SHP77 treated with DMSO at 0.1 percent for 48 hours (cell line): ENCODE measurements around the gene ITGA7.

Source experiments
- DNase-seq: peaks from one replicate; lab custom pipeline; 2025; lab: John Stamatoyannopoulos, UW

ITGA7 gene

GRCh38 chr12:55700255-55701018 is 7.3 kb downstream of the ITGA7 start:
- DNase-seq, result no peak

- DNase-seq, result no peak
Observed at GRCh38 chr12:55699471-55700055, 8.1 kb downstream of the ITGA7 start.

GRCh38 chr12:55698965-55699364 is 8.7 kb downstream of the ITGA7 start:
- no peak for DNase-seq

GRCh38 chr12:55698241-55698955 is 9.3 kb downstream of the ITGA7 start:
- DNase-seq, result no peak

DNA sequence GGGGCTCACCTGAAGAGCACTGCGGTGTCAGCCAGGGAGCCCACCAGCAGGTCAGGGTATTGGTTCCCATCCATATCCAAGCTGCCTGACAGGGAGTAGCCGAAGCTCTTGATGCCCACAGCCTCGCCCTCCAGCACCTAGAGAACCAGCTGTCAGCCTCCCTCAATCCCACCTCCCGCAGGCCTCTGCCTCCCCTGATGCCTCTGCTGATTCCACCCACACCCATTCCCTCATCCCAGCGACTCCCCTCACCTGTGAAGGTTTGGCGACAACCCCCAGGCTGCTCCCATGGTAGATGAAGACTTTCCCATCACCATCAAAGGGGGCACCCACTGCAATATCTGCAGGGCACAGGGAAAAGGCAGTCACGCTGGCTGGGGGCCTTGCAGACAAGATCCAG is 10.0 kb downstream of the ITGA7 start:
- DNase-seq, result no peak

- no peak for DNase-seq
Observed at GRCh38 chr12:55696796-55697462, 10.8 kb downstream of the ITGA7 start.

GRCh38 chr12:55696141-55696540 is 11.6 kb downstream of the ITGA7 start:
- DNase-seq, result no peak

GRCh38 chr12:55695349-55695748 is 12.4 kb downstream of the ITGA7 start:
- DNase-seq, result no peak

DNA sequence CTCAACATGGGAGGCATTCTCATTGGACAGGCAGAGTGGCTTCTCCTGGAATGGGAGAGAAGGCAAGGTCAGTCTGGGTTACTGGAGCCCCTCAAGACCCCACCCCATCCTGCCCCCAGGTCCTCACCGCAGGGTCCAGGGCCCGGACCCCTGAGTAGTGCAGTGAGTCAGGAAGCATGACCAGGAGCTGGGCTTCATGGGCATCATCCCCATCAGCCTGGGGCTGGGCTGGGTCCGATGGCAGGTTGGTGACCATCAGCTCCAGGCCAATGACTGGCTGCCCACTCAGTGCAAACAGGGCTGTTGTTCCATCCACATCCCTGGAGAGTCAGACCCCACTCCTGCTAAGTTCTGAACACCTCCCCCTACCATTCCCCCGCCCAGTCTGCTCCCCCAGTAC is 13.1 kb downstream of the ITGA7 start:
- no peak for DNase-seq

DNA sequence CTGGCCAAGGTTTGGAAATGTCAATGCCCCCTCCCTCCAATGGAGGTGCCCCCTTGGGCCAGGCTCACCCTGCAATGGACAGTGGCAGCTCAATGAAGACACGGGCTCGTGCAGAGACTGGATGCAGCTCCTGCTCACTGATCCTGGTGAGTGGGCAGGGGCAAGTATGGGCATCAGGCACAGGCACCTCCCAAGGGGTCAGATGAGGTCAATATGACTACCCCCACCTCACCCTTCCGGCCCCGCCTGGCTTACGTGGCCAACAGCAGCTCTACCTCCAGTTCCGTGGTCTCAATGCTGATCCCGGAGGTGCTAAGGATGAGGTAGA is 13.6 kb downstream of the ITGA7 start:
- no peak for DNase-seq

GRCh38 chr12:55693323-55694187 is 14.1 kb downstream of the ITGA7 start:
- no peak for DNase-seq

DNA sequence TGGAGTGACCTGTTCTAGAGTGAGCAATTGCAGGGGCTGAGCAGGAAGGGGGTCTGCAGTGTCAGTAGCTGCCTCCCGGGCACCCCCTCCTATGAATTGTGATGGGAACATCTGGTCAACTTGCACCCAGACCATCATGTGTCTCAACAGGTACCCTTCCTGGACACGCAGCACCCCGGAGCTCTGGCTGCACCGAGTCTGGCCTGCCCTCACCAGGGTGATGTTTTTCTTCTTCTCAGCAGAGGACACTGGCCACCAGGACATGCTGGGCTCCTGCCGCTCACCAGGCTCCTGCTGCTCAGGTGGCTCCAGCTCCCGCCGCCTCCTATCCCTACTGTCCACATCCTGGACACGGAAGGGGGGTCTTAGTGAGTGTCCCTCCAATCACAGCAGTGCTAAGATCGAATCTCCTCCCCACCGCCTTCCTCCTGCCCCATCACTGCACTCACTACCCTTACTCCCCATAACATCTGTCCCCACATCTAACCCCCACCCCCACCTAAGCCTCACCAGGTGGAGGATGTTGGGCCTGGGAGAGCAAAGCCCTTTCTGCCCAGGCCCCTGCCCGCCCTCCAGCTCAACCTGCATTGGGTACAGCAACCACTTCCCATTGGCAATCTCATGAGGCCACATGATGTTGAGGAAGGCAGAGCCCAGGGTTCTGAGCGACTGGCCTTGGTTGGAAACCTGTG is 14.9 kb downstream of the ITGA7 start:
- no peak for DNase-seq

GRCh38 chr12:55688716-55689655 is 18.7 kb downstream of the ITGA7 start:
- no peak for DNase-seq

- no peak for DNase-seq
Observed at GRCh38 chr12:55687746-55688145, 20.0 kb downstream of the ITGA7 start.

DNA sequence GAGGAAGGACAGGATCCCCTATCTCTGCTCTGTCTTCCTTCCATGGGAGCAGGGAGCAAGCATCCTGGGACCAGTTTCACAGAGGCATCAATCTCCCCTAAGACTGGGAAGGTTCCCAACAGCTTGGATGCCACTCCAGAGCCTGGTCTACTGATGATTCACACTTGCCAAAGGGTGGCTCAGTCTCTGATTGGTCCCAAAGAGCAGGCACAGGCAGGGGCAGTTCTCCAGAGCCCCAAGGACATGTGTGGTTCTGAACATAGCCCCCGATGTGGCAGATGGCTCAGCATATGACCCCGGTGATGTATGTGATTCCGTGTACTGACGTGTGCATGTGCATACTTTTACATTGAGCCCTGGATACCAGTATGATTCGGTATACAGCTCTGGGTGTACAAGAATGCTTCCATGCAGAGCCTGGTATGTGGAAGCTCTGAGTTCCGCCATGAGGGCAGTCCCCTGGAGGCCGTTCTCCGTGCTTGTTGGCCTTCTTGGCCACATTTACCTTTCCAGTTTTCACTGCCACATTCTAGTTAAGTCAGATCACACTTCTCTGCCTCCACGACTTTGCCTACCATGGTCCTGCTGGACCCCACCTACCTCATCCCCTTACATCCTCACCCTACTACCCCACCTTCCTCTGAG is 21.2 kb downstream of the ITGA7 start:
- no peak for DNase-seq

GRCh38 chr12:55685671-55686070 is 22.0 kb downstream of the ITGA7 start:
- no peak for DNase-seq

DNA sequence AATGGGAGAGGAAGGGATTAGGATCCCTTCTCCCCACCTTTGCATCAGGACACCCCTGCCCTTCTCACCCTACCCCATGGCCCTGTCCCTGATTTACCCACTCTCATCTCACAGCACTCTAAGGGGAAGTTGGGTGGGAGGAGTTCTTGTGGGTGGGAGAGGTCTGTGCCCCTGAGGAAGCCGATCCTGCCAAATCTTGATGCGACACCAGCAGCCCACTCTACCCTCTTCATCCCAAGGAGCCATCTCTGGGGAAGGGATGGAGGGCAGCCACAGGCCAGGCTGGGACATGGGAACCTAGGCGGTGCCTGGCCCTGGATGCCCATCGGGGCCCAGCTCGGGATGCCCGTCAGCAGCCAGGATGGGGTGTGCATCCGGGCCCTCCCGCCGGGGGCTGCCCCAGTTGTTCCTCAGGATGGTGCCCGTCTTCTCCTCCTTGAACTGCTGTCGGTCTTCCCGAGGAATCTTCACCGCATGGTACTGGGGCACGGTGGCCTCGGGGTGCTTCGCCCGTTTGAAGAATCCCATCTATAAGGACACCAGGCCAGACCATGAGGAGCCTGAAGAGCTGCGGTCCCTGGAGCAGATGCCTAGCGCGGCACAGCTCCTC is 22.8 kb downstream of the ITGA7 start:
- DNase-seq, result no peak

DNA sequence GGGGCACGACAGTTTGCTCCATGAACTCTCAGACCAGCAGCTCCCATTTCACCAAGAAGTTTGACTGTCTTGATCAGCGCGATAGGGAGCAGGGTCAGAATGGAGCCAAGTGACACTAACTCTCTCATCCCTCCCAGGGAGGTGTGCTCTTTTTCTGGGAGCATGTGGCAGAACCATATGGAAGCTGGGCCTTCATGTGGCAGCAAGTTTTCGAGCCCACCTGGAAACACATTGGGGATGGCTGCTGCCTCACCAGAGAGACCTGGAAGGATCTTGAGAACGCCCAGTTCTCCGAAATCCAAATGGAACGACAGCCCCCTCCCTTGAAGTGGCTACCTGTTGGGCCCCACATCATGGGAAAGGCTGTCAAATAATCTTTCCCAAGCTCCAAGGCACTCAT is 24.0 kb downstream of the ITGA7 start:
- DNase-seq, result no peak
